ENCODE measurements around the gene TPH2.

GRCh38 chr12:71973687-71974086, 35.0 kb downstream of the TPH2 start:
- TF ChIP-seq CTCF (IDR thresholded peaks at IDR 0.05) = no peak
- no peak for TF ChIP-seq POLR2A (IDR thresholded peaks at IDR 0.05)
- TF ChIP-seq POLR2AphosphoS5 (IDR thresholded peaks at IDR 0.05) = no peak
